K562 (cell line): ENCODE results near the gene GLE1. TPM values are rescaled to one million over a fixed set of nuclear protein-coding genes. Genes with fewer than 3 reads are reported as not detected.

Experiments
- ATF7 ChIP-seq: fragments of 450-650 bp; IDR thresholded peaks from 2 replicates; pipeline ENCODE4 v1.7.1; 2014; ENCODE audit warnings: mild to moderate bottlenecking, moderate library complexity
- E2F3 ChIP-seq: fragments of 250-450 bp; sonication (Bioruptor Pico); IDR thresholded peaks from 2 replicates; pipeline ENCODE4 v1.4.0; 2020; ENCODE audit warnings: mild to moderate bottlenecking
- GATAD2A ChIP-seq: fragments of 450-650 bp; IDR thresholded peaks from 2 replicates; pipeline ENCODE4 v1.6.1; 2017
- GTF2F1 ChIP-seq: IDR thresholded peaks from 2 replicates; pipeline ENCODE4 v1.6.1; 2011; ENCODE audit warnings: low read depth, low read length, improper control_type of control experiment
- HMGN3 ChIP-seq: IDR thresholded peaks from 2 replicates; pipeline ENCODE4 v1.6.1; 2011; ENCODE audit warnings: borderline replicate concordance, low read depth, mild to moderate bottlenecking, mixed read lengths, low read length; ENCODE audit not compliant: insufficient read length; ENCODE audit errors: extremely low read depth
- HNRNPUL1 ChIP-seq: fragments of 200-400 bp; formaldehyde crosslinking; IDR thresholded peaks from 2 replicates; pipeline ENCODE4 v1.6.1; 2017; ENCODE audit warnings: low read length
- KLF13 ChIP-seq: fragments of 450-650 bp; IDR thresholded peaks from 2 replicates; pipeline ENCODE4 v1.6.1; 2016; ENCODE audit warnings: missing genetic modification characterization, low read depth, mild to moderate bottlenecking, missing compliant biosample characterization, moderate library complexity, borderline replicate concordance
- MBD2 ChIP-seq: sonication (generic); IDR thresholded peaks from 2 replicates; pipeline ENCODE4 v1.6.1; 2016; ENCODE audit warnings: low read depth, borderline replicate concordance
- MLX ChIP-seq, 2 experiments: fragments of 450-650 bp in 1 of 2; sonication (generic) in 1 of 2; formaldehyde crosslinking; conservative IDR thresholded peaks; 2 replicates each; pipeline versions ENCODE4 v1.4.0 to v1.8.1; 2020 to 2022; ENCODE audit warnings: mild to moderate bottlenecking in 1 of 2, missing genetic modification reagents in 1 of 2
- MNT ChIP-seq, 2 experiments: fragments of 450-650 bp; conservative IDR thresholded peaks; 2 replicates each; pipeline ENCODE4 v1.6.1; 2017; ENCODE audit warnings: mild to moderate bottlenecking in 2 of 2, moderate library complexity in 2 of 2
- NKRF ChIP-seq: fragments of 450-650 bp; IDR thresholded peaks from 2 replicates; pipeline ENCODE4 v1.6.1; 2016; ENCODE audit warnings: borderline replicate concordance
- NR2C1 ChIP-seq, 2 experiments: fragments of 450-650 bp; IDR thresholded peaks; 2 replicates each; pipeline ENCODE4 v1.6.1; 2017; ENCODE audit warnings: mild to moderate bottlenecking in 2 of 2, antibody characterized with exemption in 1 of 2, inconsistent platforms in 1 of 2, missing compliant biosample characterization in 1 of 2, missing genetic modification characterization in 1 of 2
- ZNF175 ChIP-seq: fragments of 200-800 bp; sonication (Bioruptor generic); IDR thresholded peaks from 2 replicates; pipeline ENCODE4 v1.6.1; 2016; ENCODE audit warnings: low read depth, mild to moderate bottlenecking, missing genetic modification characterization, missing compliant biosample characterization
- ZNF212 ChIP-seq: fragments of 450-650 bp; formaldehyde crosslinking; IDR thresholded peaks from 2 replicates; pipeline ENCODE4 v1.4.0; 2020; ENCODE audit warnings: mild to moderate bottlenecking
- ZNF316 ChIP-seq: fragments of 450-650 bp; IDR thresholded peaks from 2 replicates; pipeline ENCODE4 v1.6.1; 2016
- ZNF324 ChIP-seq: fragments of 250-450 bp; sonication (Bioruptor Pico); IDR thresholded peaks from 2 replicates; pipeline ENCODE4 v1.4.0; 2020; ENCODE audit warnings: mild to moderate bottlenecking
- ZNF740 ChIP-seq, 3 experiments: fragments of 200-800 bp in 1 of 3; sonication (Bioruptor generic) in 1 of 3; sonication (generic) in 1 of 3; formaldehyde crosslinking in 1 of 3; IDR thresholded peaks; 2 replicates each; pipeline versions ENCODE4 v1.6.1 to v1.8.0; 2016 to 2022; ENCODE audit warnings: mild to moderate bottlenecking in 2 of 3, missing compliant biosample characterization in 2 of 3, missing genetic modification characterization in 2 of 3, missing genetic modification reagents in 1 of 3
- ZNF766 ChIP-seq: fragments of 200-800 bp; sonication (Bioruptor generic); conservative IDR thresholded peaks from 2 replicates; pipeline ENCODE4 v1.6.1; 2016; ENCODE audit warnings: missing genetic modification characterization, missing compliant biosample characterization
- ZNF830 ChIP-seq: fragments of 250-450 bp; sonication (Bioruptor Pico); IDR thresholded peaks from 2 replicates; pipeline ENCODE4 v1.5.0; 2021; ENCODE audit warnings: mild to moderate bottlenecking
- polyA plus RNA-seq, 8 experiments: library from polyadenylated mRNA; depleted of rRNA in 4 of 8; stranded (reverse) in 5 of 8; unstranded in 3 of 8; fragments of >200 nt; fragmentation: Nextera tagmentation in 2 of 8; fragmentation: Illumina TruSeq in 1 of 8; extraction: Ambion mirVana in 2 of 8; extraction: Trizol in 1 of 8; gene quantifications; 2 replicates each; pipeline versions ENCODE4 v1.2.1 to v1.2.3, GENCODE V29; 2011 to 2014; ENCODE audit warnings: inconsistent platforms in 1 of 8, missing spikeins in 1 of 8
- total RNA-seq, 7 experiments: library from RNA; depleted of rRNA in 6 of 7; stranded (reverse); fragments of >200 nt in 6 of 7; fragmentation: Illumina TruSeq in 2 of 7; extraction: Trizol in 2 of 7; gene quantifications; 2 replicates each; pipeline versions ENCODE4 v1.2.1 to v1.2.3, GENCODE V29; 2011 to 2021; ENCODE audit warnings: low replicate concordance in 1 of 7

The GLE1 gene
- total and polyA plus RNA-seq, 9 of the 15 experiments (the other 6 are each of a cell fraction or from before 2014, with no cell fraction given): 15.9 to 44.8 (median 37.6) TPM

GRCh38 chr9:128552153-128552743 is 47.7 kb downstream of the GLE1 start, which contains the start of gene SPTAN1 (continued):
- TF ChIP-seq KLF13 (tag) (peak; percentile 71), MLX (CRISPR knock-in tag; conservative IDR thresholded peaks at IDR 0.05) (no peak), MBD2 (0 out of 2 replicates have a peak, but pooled peaks have one; percentile 14), NKRF (peak; percentile 31; the same call in 1 of the 2 replicates), ZNF740 (CRISPR knock-in tag; IDR thresholded peaks at IDR 0.05) (no peak), ZNF740 (tag; IDR thresholded peaks at IDR 0.05) (no peak), GTF2F1 (no peak), ZNF766 (CRISPR knock-in tag) (peak; percentile 86), ZNF212 (CRISPR knock-in tag) (no peak), GATAD2A (peak; percentile 98), ZNF830 (no peak), HMGN3 (peak; percentile 83), MNT (conservative IDR thresholded peaks at IDR 0.05) (peak in 1 of 2 experiments; percentile 35; a peak in 1 of 4 replicates), ZNF175 (0 out of 2 replicates have a peak, but pooled peaks have one; percentile 64), NR2C1 (IDR thresholded peaks at IDR 0.05) (no peak), NR2C1 (tag; IDR thresholded peaks at IDR 0.05) (no peak), HNRNPUL1 (no peak), E2F3 (CRISPR knock-in tag) (no peak), ATF7 (peak; percentile 89), ZNF324 (CRISPR knock-in tag) (no peak), ZNF316 (no peak)
